GM18511 (cell line): ENCODE measurements around the gene PCDHB1.

Experiments used
- ATAC-seq: cut with Tn5 transposase; IDR thresholded peaks from one replicate; pipeline ENCODE4 v1.9.1; 2021; ENCODE audit warnings: mild to moderate bottlenecking, moderate library complexity; ENCODE audit not compliant: unreplicated experiment

Gene PCDHB1

GRCh38 chr5:141050622-141051520 lies at the start of gene PCDHB1:
Gene PCDHB1 (plus strand): TSS chr5:141051374. CDS start chr5:141051471, 97 bp downstream.
- ATAC-seq: no peak

GRCh38 chr5:141001446-141001843 lies 49.7 kb upstream of the PCDHB1 start:
- ATAC-seq: no peak

GRCh38 chr5:141001844-141002604 lies 49.1 kb upstream of the PCDHB1 start:
- no peak for ATAC-seq

- ATAC-seq: no peak
These were observed 48.6 kb upstream of the PCDHB1 start for GRCh38 chr5:141002605-141002965.

GRCh38 chr5:141003031-141003430 lies 48.1 kb upstream of the PCDHB1 start:
- no peak for ATAC-seq

- ATAC-seq: no peak
These were observed 47.2 kb upstream of the PCDHB1 start for GRCh38 chr5:141003791-141004611.

GRCh38 chr5:141007791-141008190 lies 43.4 kb upstream of the PCDHB1 start:
- ATAC-seq: no peak

- ATAC-seq: no peak
These were observed 41.0 kb upstream of the PCDHB1 start for GRCh38 chr5:141010047-141010793.

GRCh38 chr5:141017943-141018342 lies 33.2 kb upstream of the PCDHB1 start:
- ATAC-seq: no peak

- no peak for ATAC-seq
These were observed 28.8 kb upstream of the PCDHB1 start for GRCh38 chr5:141022384-141022783.

GRCh38 chr5:141031006-141031405 lies 20.2 kb upstream of the PCDHB1 start:
- no peak for ATAC-seq

- ATAC-seq: no peak
These were observed 18.5 kb upstream of the PCDHB1 start for GRCh38 chr5:141032626-141033025.

- ATAC-seq: no peak
These were observed 12.1 kb upstream of the PCDHB1 start for GRCh38 chr5:141039061-141039460.

GRCh38 chr5:141039517-141039916 lies 11.7 kb upstream of the PCDHB1 start:
- ATAC-seq: no peak

- ATAC-seq: no peak
These were observed 10.9 kb upstream of the PCDHB1 start for GRCh38 chr5:141040093-141040770.

- peak; percentile 81 for ATAC-seq
These were observed 10.3 kb upstream of the PCDHB1 start for GRCh38 chr5:141040771-141041426.

GRCh38 chr5:141041427-141041785 lies 9.8 kb upstream of the PCDHB1 start:
- no peak for ATAC-seq

- ATAC-seq: no peak
These were observed 8.6 kb upstream of the PCDHB1 start for GRCh38 chr5:141042555-141042954.

- ATAC-seq: no peak
These were observed 320 bp downstream of the PCDHB1 start for GRCh38 chr5:141051521-141051866.

GRCh38 chr5:141077826-141078225 lies 26.7 kb downstream of the PCDHB1 start:
- no peak for ATAC-seq
